Left lobe of liver (tissue), 2 donors: ENCODE measurements around the gene NFE2L3. TPM values are rescaled to one million over a fixed set of nuclear protein-coding genes. Genes with fewer than 3 reads are reported as not detected.
A peak's percentile ranks its signal among the peaks of the same experiment; 100 is the strongest.
"Not testable (repeated sequence)": the region's sequence is repeated elsewhere in the genome, so short reads cannot be mapped to it uniquely, and the experiment has no call there.

Experiments
- ATAC-seq: fragments of 200-7000 bp; cut with Tn5 transposase; one replicate; pipeline ENCODE4 v1.9.1; 2020; ENCODE audit warnings: mild to moderate bottlenecking, moderate library complexity
- DNase-seq: peaks from one replicate; pipeline ENCODE4 v3.0.0-alpha.2; 2020; ENCODE audit warnings: low spot score
- total RNA-seq: library from RNA; stranded (reverse); gene quantifications from one replicate; pipeline ENCODE4 v1.2.1, GENCODE V29; 2021
- donor health status: DM: no; HTN: no; CAD: no; lungs with moderate emphysema.
- donor health status: DM: no; HTN: yes; CAD: no.

The NFE2L3 gene
- total RNA-seq, 1 donor from 2014 or later = 0.45 TPM

DNA sequence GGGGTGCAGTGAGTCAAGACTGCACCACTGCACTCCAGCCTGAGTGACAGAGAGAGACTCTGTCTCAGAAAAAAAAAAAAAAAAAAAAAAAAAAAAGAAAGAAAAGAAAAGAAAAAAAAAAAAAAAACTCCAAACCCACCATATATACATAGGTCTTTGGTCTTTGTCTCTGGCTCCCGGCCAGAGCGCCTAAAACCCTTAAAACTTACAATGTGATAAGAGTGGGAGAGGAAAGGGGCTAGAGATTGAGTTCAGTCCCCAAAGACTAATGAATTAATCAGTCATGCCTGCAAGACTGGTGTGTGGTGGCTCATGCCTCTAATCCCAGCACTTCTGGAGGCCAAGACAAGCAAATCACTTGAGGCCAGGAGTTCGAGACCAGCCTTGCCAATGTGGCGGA is 6.8 kb upstream of the NFE2L3 start:
- DNase-seq (no peak), ATAC-seq (no peak)

DNA sequence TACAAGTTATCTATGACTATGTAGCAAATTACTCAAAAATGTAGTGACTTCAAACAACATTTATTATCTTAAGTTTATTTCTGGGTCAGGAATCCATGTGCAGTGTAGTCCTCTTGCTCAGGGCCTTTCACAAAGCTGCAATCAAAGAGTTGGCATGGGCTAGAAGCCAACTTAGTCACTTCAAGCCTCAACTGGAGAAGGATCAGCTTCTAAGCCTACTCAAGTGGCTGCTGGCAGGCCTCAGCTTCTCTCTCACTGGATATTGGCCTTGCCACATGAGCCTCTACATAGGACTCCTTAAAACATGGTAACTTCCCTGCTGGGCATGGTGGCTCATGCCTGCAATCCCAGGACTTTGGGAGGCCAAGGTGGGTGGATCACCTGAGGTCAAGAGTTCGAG is 5.0 kb upstream of the NFE2L3 start:
- ATAC-seq = no peak
- DNase-seq = no peak

DNA sequence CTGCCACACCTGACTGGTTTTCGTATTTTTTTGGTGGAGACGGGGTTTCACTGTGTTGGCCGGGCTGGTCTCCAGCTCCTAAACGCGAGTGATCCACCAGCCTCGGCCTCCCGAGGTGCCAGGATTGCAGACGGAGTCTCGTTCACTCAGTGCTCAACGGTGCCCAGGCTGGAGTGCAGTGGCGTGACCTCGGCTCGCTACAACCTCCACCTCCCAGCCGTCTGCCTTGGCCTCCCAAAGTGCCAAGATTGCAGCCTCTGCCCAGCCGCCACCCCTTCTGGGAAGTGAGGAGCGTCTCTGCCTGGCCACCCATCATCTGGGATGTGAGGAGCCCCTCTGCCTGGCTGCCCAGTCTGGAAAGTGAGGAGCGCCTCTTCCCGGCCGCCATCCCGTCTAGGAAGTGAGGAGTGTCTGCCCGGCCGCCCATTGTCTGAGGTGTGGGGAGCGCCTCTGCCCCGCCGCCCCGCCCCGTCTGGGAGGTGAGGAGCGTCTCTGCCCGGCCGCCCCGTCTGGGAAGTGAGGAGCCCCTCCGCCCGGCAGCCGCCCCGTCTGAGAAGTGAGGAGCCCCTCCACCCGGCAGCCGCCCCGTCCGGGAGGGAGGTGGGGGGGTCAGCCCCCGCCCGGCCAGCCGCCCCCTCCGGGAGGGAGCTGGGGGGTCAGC is 4.2 kb upstream of the NFE2L3 start:
- not testable (repeated sequence) for DNase-seq, ATAC-seq

DNA sequence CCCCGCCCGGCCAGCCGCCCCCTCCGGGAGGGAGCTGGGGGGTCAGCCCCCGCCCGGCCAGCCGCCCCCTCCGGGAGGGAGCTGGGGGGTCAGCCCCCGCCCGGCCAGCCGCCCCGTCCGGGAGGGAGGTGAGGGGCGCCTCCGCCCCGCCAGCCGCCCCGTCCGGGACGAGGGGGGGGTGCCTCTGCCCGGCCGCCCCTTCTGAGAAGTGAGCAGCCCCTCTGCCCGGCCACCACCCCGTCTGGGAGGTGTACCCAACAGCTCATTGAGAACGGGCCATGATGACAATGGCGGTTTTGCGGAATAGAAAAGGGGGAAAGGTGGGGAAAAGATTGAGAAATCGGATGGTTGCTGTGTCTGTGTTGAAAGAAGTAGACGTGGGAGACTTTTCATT is 3.7 kb upstream of the NFE2L3 start:
- DNase-seq, ATAC-seq: not testable (repeated sequence)

DNA sequence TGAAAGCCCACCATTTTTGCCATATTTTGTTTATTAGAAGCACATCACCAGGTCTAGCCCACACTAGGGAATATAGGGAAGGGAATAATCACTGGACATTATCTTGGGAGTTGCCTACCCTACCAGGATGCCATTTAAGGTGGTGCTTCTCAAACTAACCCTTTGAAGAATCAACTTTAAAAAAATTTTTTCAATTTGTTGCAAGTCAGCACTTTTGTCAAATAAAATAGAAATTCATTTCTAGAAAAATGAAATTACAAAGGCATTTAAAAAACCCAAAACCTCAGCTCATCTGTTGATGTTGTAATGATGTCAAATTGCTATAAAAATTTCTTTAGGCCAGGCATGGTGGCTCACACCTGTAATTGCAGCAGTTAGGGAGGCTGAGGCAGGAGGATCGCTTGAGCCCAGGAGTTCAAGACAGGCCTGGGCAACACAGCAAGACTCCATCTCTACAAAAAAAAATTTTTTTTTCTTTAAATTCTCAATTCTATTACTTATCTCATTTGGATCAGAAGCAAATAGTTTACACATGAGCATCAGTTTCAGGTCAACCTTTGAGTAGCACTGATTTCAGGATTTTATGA is 2.5 kb upstream of the NFE2L3 start:
- ATAC-seq = no peak
- DNase-seq = no peak

DNA sequence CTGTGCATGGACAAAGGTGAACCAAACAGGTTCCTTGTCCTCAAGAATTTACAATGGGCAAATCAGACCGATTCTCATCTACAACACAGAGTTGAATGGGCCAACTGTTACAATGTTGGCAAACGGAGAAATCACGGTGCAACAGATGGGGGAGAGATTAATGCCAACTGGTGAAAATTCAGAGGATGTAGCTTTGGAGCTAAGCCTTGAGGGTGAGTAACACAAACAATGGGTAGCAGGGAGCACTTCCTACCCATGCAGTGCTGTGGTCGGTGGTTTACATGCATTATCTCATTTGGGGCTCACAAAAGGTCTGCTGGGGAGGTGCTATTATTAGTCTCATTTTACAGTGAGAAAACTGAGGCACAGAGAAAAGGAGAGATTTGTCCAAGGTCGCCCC is 902 bp upstream of the NFE2L3 start:
- DNase-seq (no peak), ATAC-seq (no peak)

DNA sequence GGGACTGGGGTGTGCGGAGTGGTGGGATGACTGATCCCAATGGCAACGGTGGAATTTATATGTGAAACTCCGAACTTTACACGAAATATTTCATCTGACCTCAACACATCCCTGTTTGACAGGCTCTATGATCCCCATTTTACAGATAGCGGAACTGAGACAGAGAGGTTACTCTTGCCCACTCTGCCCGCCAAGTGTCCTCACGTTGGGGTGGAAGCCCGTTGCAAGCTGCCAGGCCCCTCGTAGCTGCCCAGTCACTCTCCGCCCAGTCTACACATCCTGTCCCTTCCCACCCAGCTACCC is 397 bp upstream of the NFE2L3 start:
- ATAC-seq = no peak
- no peak for DNase-seq

DNA sequence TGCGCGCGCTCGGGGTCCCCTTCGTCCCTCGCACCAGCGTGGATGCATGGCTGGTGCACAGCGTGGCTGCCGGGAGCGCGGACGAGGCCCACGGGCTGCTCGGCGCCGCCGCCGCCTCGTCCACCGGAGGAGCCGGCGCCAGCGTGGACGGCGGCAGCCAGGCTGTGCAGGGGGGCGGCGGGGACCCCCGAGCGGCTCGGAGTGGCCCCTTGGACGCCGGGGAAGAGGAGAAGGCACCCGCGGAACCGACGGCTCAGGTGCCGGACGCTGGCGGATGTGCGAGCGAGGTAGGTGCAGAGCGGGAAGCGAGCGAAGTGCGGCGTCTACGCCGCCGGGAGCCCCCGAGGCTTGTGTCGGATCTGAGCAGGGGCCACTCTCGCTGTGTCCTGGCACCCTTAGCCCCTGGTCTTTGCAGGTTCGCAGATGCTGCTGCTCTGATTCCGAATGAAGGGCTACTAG is 813 bp downstream of the NFE2L3 start:
- DNase-seq, ATAC-seq: not testable (repeated sequence)

DNA sequence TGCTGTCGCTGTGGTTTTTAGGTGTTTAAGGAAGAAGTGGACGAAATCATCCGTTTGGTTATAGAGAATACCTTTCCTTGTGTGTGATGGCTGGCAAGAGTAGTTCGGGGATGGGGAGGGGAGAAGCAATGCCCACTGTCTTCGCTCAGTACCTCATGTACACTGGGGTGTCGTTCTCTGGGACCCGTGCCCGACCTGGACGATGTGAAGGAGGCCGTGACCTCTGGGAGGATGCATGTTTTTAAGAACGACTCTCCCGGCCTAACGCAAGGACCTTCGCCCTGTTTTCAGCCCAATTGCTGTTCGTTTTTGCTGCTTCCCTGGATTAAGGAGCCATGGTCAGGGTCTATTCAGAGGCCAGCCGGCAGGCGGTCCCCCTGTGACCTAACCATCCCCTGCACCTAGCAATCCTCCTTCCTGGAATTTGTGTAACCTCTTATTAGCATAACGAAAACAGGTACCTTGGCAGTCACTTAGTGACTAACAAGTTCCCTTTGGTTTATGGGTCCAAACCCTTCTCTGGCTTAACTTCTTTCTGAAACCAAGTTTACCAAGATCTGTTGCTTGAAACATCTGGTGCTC is 1.3 kb downstream of the NFE2L3 start:
- DNase-seq (no peak), ATAC-seq (no peak)

DNA sequence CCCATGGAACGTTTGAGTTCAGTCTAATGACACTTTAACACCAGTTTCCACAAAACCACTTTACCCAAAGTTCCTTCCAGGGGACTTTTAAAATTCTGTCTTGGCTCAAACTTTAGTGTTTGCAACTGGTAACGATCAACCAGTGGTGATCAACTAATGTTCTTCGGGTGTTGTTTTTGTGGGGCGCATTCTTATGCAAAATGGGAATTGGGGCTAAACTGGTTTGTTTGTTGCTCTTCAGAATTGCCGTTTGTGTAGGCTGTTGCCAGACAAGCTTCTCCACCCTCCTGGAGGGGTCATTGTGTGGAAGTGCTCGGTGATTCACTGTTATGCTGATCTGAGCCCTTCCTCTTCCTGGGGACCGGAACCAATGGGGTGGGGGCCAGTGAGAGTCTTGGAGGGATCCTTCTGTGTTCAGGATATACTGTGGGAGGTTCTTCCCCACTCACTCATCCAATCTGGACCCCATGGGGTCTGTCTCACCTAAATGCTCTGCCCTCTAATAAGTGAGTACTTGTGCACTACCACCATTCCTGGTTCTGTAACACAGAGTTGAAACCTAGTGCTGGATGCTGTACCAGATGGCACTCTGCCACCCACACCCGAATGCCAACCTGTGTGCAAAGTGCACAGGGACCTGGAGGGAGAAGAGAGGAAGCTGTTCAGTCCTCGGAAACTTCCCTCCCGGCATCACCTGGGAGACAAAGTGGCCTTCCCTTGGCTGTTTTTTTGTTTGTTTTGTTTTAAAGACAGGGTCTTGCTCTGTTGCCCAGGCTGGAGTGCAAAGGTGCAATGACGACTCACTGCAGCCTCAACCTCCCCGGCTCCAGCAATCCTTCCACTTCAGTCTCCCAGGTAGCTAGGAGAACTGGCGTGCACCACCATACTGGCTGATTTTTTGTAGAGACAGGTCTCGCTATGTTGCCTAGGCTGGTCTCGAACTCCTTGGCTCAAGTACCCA is 2.1 kb downstream of the NFE2L3 start:
- DNase-seq = no peak
- peak; percentile 39 for ATAC-seq

DNA sequence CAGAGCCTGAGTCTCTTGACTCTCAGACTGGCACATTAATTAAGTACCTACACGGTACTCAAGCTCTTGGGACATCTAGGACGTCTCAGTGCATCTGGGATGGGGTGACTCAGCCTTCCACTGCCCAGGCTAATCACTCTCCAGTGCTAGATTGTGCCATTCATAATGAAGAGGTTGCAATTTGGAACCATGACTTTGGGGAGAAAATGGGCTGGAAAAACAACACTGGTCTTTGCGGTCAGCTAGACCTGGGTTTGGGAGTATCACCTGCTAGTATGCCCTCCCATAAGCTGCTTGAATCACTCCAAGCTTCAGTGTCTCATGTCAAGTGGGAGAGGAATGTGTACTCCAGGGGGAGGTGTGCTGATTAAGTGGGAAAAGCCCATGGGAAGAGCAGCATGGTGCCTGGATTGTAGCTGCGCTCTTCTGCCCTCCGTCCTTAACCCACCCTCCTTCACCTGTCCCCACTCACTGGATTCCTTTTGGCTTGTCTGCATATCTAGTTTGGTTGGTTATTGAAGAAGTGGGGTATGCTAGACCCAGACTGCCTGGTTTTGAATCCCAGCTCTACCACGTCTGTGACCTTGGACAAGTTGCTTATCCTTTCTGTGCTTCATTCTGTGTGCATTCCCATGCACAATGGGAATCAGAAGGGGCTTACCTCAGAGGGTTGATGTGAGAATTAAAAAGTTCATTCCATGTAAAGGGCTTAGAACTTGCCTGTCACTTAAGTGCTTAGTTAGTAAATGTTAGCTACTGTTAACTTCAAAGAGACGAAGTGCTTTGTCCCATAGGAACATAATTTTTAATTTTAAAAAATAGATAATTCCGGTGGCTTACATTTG is 3.8 kb downstream of the NFE2L3 start:
- ATAC-seq (no peak), DNase-seq (no peak)

DNA sequence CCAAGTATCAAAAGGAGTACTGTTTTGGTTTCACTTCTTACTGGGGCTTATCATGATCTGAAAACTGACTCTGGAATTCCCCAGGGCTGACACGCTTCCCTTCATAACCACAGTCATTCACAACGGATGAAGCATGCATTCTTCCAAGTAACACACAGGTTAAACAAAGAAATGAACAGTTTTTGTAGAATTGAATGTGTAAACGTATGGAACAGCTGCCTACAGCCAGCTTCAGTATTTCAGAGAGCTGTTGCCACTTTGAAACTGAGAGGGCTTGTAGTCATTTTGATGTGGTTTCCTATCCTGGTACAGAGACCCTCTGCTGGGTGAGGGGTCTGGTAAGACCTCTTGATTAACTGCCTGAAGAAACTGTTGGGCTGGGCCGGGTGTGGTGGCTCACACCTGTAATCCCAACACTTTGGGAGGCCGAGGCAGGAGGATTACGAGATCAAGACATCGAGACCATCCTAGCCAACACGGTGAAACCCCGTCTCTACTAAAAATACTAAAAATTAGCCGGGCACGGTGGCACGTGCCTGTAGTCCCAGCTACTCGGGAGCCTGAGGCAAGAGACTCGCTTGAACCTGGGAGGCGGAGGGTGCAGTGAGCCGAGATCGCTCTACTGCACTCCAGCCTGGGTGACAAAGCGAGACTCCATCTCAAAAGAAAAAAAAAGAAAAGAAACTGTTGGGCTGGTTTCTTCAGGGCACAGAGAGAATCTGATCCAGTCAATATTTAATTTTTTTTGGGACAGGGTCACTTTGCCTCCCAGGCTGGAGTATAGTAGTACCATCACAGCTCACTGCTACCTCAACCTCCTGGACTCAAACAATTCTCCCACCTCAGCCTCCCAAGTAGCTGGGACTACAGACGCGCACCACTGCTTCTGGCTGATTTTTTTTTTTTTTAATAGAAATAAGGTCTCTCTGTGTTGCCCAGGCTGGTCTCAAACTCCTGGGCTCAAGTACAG is 4.7 kb downstream of the NFE2L3 start:
- ATAC-seq (no peak), DNase-seq (no peak)

DNA sequence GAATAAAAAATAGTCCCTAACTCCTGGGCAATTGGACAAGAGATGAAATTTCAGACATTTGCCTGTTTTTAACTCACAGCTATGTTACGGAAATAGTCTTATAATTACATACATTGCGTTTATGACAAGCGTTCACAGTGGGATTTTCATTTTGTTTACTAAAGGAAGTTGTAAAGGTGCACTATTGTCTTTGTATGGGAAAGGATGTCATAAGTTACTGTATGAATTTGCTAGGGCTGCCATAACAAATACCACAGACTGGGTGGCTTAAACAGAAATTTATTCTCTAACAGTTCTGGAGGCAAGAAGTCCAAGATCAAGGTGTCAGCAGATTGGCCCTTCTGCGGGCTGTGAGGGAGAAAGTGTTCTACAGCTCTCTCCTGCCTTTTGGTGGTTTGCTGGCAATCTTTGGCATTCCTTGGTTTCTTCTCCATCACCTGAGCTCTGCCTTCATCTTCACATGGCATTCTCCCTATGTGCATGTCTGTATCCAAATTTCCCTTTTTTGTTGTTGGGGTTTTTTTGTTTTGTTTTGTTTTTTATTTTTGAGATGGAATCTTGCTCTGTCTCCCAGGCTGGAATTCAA is 5.6 kb downstream of the NFE2L3 start:
- DNase-seq (no peak), ATAC-seq (no peak)

DNA sequence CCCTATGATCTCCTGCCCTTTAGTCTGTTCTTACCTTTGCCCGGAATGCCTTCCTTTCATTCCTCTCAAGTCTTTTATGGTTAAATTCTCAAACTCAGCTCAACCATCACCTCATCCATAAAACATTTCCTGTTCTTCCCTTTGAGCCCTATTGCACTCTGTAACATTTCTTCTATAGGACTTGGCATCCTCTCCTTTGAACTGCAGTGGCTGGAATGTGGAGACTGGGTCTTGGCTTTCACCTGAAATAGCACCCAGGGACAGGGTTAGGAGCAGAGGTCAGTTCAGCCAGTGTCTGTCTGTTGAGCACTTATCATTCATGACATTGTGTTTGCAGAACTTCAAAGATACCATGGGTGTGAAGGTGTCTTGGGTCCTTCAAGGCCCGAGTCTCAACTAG is 7.2 kb downstream of the NFE2L3 start:
- DNase-seq (no peak), ATAC-seq (no peak)

DNA sequence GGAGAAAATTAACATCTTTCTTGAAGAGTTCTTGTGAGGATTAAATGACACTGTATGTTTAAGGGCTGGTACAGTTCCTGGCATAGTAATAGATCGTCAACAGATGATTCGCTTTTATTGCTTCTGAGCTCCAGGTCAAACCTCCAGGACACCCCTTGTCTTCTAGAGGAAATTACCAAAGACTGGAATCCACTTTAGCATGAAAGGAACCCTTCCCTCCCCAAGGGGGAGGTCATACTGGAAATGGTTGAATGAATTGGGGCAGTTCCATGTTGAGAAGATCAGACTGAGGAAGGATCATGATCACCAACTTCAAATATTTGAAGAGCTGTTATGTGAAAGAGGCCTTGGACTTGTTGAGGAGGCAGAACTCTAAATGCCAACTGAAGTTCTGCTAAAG is 8.9 kb downstream of the NFE2L3 start:
- ATAC-seq = no peak
- no peak for DNase-seq

DNA sequence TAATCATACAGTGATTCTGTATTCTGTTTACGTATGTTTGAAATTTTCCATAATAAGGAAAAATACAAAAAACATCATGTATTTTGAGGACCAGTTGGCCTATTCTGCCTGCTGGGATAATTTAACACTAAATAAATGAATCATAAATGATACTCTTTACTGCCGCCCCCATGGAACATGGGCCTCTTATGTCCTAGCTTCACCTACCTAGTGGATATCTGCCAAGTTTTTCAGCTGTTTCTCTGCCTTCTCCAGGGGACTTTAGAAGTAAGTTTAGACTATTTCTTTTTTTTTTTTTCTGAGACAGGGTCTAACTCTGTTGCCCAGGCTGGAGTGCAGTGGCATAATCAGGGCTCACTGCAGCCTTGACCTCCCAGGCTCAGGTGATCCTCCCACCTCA is 10.4 kb downstream of the NFE2L3 start:
- no peak for DNase-seq
- ATAC-seq = no peak

DNA sequence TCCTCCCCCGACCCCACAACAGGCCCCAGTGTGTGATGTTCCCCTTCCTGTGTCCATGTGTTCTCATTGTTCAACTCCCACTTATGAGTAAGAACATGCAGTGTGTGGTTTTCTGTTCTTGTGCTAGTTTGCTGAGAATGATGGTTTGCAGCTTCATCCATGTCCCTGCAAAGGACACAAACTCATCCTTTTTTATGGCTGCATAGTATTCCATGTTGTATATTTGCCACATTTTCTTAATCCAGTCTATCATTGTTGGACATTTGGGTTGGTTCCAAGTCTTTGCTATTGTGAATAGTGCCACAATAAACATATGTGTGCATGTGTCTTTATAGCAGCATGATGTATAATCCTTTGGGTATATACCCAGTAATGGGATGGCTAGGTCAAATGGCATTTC is 11.8 kb downstream of the NFE2L3 start:
- ATAC-seq, DNase-seq: not testable (repeated sequence)

DNA sequence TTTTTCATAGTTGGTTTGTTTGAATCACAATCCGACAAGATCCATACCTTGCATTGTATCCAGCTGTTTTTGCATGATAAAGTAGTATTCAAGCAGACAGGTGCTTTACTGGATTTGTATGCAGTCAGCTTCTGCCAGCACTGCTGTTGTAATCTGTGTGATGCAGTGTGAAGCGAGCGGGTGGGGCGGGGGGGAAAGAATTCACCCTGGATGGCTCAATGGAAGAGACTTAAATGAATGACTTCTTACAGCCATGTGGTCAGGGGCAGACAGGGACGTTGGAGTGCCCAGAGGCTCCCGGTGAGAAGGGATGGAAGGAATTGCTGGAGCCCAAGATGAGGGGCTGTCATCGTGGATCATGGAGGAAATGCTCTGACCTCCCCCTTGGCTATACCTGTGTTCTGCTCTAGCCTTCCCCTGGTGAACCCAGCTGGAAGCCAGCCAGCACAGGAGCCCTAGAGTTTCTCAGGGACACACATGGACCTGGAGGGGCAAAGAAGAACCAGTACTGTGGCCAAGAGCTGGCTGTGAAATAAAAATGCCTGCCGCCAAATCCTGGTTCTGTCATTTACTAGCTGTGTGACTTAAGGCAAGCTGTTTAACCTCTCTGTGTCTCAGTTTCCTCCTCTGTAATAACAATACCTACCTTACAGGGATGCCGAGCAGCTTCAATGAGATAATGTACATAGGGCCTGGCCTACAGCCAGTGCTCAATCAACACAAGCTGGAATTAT is 14.1 kb downstream of the NFE2L3 start:
- ATAC-seq (peak; percentile 10), DNase-seq (no peak)
